Nucleus accumbens (tissue), 56 donors: ENCODE measurements around the gene PYGO2.
"Not testable (repeated sequence)": the region's sequence is repeated elsewhere in the genome, so short reads cannot be mapped to it uniquely, and the experiment has no call there.

Source experiments
- DNase-seq, 56 donors: peaks; one replicate each; lab custom pipeline; 2025; lab: John Stamatoyannopoulos, UW

The PYGO2 gene

DNA sequence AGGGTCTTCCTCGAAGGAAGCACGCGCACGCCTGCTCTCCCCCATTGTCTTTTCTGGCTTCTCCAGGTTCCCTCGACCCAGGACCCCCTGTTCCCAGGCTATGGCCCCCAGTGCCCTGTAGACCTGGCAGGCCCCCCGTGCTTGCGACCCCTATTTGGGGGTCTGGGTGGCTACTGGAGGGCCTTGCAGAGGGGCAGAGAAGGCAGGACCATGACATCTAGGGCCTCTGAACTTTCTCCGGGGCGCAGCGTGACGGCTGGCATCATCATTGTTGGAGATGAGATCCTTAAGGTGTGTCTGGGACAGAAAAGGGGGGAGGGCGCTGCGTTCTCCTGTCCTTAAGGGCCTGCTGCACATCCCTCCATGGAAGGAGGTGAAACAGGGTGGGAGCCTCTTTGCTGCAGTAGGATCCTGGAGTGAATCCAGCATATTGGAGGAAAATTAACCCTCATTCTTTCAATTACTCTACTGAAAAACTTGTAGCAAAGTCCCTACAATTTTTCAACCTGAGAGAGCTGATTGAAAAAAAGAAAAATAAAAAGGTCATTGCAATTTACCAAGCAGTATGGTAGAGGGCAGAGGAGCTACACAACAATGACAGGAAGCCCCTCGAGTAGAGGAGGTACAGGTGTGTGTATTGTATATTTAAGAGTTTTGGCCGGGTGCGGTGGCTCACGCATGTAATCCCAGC, 22.3 kb upstream of the PYGO2 start:
- DNase-seq: no peak

DNA sequence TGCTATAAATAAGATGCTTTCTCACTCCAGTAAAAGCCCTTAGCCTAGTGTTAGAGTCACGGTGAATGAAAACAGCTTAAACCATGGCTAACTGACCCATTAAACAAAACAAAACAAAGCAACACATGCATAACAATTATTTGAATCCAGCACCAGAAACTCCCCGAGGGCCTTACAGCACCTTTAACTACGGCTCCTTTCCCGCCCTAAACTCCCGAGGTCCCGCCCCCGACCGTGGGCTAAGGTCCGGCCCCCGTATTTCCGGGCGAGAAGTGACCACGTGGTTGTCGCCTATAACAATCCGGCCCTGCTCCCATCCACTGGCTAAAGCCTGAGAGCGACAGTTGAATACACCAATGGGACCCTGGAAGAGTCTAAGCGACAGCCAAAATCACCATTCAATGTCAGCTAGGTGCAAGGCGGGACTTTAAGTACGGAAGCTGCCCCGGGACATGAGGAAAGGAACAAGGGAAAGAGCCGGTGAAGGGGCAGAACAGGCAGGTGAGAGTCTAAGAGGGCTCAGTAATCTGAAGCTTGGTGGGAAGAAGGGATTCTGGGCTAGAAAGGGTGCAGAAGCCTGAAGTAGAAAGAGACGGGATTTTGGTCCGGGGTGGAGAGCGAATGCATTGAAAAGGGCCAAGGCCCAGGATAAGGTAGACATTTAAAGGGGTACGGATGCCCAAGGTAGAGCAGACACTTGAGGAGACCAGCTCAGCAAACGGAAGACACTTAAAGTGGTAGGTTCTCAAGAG, 21.5 kb upstream of the PYGO2 start, which contains the start of gene FLAD1:
FLAD1 (plus strand) TSS at position 448 of the 752 bp plus-strand sequence. CDS start 351 bp downstream, outside the sequence.
- DNase-seq: peak; percentile 79 to 98 (median 95)

DNA sequence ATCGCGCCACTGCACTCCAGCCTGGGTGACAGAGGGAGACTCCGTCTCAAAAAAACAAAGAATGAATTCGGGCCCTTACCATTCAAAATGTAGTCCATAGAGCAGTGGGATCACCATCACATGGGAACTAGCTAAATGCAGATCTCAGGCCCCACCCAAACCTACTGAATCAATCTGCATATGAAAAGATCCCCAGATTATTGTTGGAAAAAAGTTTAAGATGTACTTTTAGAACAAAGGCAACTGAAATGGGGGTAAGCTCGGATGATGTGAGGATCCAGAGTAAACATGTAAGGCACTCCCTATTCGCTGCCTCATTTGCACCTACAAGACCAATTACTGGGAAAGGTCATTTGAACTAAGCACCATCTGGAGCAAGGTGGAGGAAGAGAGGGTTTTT, 20.8 kb upstream of the PYGO2 start:
- no peak for DNase-seq

DNA sequence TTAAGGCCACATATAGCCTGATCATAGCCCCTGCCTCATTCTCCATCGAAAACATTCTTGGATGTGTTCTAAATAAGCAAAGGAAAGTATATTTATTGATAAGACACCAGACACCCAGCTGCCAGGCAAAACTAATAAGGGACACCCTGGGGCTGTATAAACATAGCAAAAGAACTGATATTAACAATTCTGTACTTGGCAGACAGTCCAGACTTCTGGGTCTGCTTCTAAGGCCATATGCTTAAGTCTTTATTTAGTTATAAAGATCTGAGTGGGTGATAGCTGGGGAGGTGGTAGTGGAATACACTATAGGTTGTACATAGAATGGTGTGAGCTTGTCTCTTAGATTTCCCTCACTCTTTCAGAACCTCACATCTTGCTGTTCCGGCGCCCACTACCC, 16.8 kb upstream of the PYGO2 start:
- DNase-seq: no peak

DNA sequence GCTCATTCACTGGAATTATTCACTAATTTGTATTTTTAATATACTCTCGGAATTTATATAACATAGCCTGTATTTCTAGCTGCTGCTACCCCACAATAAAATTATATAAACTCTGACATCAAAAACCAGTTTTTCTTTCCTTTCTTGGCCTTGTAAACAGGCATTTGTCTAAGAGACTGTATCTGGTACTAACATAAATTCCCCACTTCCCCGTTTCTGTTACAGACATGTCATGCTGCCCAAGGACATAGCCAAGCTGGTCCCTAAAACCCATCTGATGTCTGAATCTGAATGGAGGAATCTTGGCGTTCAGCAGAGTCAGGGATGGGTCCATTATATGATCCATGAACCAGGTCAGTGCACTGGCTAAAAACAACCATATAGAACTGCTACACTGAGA, 16.2 kb upstream of the PYGO2 start:
- not testable (repeated sequence) for DNase-seq

DNA sequence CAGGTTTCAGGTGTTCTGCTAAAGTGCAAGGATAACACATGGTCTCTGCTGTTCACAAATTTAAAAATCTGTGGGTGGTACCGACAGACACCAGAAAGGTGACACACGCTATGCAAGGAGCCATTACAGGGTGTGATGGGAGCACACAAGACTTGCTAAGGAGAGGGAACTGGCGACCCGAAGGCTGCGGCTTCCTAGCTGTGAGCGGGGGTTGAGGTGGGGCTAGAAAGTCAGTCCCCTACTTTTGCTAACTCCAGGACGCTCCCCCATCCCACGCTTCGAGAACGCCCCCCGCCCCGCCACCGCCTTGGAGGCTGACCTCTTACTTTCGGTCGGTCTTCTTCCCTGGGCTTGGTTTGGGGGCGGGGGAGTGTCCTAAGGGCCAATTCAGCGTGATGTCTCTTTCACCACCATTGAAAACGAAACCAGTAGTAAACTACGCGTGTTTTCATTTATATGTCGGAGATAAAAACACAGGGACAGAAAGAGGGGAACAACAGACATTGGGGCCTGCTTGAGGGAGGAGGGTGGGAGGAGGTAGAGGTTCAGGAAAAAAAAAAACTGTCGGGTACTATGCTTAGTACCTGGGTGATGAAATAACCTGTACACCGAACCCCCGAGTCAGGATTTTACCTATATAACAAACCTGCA, 14.0 kb upstream of the PYGO2 start:
- peak in 18 of 56 donors; percentile 6 to 43 (median 22) for DNase-seq

DNA sequence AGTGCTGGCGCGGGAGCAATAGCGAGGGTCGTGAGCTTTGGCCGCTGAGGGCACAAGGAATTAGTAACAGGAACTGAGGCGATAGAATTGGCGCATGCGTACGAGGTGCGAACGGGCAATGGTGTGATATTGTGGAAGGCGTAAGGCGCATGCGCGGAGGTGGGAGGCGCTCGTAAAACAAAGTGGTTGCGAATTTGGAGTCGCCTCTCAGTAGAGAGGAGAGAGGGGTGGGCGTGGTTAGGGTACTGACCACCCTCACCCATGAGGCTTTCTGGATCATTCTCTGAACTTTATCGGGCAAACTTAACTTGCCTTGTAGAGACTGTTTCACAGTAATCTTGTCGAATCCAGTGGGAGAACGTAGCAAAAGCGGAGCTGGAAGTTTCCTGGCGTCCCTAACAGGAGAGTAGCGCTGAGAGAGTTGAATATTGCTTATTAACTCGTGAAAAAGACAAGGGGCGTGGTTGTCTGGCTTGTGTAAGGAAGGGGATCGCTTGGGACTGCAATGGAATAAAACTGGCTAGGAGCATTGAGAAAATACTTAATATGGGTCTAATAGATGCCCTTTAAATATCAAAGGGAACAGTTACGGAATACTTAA, 13.3 kb upstream of the PYGO2 start:
- DNase-seq: peak in 52 of 56 donors; percentile 55 to 99 (median 93)

DNA sequence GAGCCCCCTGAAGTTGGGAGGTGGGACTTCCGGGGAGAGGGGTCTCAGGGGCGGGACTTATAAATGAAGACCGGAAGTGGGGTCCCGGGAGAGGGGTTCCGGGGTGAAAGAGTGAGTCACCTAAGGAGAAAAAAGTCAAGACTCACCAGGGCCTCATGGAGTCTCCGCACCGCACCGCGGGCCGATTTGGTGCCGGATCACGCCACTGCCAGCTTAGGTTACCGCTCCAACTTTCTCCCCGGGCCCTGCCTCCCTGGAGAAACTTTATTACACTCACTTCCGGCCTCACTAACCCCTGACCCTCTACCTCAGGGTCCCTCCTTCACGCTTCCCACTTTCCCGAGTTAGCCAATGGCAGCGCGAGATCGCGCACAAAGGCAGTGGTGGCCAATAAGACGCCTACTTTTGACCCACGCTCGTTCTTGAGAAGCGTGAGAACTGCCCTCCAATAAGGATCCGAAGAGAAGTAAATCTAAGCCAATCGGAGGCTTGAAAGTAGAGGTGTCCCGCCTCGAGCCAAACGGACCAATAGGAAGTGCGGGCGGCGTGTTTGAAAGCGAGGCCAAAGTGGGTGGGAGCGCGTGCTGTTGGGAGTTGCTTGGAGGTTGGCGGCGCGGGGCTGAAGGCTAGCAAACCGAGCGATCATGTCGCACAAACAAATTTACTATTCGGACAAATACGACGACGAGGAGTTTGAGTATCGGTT, 12.7 kb upstream of the PYGO2 start, which contains the start of gene CKS1B:
CKS1B (plus strand) TSS at position 580 of the 706 bp plus-strand sequence; CDS start at position 645, 65 bp downstream.
- DNase-seq: peak; percentile 89 to 100 (median 98)

DNA sequence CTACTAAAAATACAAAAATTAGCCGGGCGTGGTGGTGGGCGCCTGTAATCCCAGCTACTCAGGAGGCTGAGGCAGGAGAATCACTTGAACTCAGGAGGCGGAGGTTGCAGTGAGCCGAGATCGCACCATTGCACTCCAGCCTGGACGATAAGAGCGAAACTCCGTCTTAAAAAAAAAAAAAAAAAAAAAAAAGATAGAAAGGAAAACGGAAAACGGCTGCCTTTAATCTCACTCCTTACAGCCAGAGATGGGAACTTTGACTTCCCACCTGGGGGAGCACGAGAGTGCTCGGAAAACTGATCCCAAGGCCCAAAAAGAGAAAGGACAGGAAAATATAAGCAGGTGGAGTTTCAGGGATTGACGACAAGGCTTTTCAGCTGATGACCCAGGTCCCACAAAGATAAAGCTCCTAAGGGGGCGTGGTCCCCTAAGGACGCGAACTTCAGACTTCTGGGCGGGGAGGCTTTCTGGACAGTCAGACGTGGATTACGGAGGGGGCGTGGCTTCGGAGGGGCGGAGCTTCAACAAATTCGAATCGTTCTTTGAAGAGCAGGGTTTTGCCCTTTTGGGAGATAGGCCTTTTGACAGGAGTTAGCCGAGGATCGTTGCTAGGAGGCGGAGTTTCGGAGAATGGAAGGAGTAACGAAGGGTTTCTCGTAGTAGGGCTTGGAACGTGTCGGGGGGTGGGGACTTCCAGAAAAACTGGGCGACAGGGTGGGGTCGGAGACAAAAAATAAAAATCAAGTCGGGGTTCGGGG, 11.9 kb upstream of the PYGO2 start:
- DNase-seq: peak in 54 of 56 donors; percentile 25 to 89 (median 74)

DNA sequence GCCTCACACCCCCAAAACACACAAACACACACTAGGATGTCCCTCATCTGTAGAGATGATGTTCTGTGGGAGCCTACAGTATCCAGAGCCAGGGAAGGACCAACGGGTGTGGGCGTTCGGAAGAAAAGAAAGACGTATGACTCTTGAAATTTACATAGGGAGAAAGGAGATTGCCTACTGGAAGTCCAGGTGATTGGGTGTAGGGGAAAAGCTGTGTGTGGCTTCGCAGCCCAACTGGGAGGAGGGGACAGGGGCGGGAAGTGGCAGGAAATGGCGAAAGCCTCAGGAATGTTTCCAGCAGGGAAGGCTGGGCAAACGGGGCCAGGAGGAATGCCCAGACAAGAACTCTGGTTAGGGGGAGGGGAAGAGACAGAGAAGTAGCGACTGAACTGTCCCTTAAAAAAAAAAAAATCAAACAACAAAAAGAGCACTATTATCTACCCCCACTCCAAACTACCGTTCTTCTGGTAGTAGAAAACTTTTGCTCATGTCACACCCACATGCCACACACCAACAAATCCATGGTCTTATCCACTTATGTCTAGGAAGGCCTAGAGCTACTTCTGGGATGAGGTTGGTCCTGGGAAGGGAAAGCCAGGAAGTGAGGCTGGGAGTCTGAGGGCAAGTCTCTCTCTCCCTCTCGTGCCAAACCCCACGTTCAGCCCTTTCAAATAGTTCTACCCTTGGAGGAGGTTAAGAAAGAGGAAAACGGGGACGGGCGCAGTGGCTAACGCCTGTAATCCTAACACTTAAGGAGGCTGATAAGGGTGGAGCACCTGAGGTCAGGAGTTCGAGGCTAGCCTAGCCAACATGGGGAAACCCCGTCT, 11.1 kb upstream of the PYGO2 start:
- DNase-seq: peak in 18 of 56 donors; percentile 3 to 53 (median 26)

DNA sequence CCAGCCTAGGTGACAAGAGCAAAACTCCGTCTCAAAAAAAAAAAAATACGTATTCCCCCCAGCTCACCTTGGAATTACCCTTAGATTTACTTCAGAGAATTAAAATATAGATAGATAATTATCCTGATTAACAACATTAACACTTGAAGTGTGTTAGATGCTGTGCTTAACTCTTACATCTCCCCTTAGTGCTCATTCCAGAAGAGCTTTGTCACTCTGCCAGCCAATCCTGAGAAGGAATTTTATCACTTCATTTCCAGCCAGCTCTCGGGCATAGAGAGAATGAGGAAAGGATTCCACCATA, 10.6 kb upstream of the PYGO2 start:
- no peak for DNase-seq

DNA sequence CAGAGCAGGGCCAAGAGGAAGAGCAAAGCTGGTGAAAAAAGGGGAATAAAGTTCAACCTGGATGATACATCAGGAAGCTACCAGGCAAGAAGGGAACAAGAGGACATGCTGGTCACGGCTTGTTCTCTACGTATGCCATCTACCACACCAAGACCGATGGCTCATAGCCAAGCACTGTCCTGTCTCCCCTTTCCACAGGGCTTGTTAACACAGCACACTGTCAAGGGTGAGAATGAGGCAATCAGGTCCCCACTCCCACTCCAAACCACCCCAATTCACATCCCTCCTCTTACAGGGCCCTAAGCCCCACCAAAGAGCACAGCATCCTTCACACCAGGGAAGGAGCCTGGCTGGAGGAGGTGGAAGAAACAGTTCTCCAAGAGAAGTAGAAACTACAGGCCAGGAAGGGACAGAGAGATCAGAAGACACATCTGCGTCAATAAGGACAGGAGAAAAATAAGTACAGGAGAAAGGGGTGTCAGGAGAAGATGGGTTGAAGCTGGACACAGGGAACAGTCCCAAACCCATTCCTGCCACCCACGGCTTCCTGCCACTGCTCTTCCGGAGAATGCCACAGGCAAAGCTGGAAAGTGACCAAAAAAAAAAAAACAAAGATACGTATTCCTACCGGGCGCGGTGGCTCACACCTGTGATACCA, 9.9 kb upstream of the PYGO2 start:
- no peak for DNase-seq

DNA sequence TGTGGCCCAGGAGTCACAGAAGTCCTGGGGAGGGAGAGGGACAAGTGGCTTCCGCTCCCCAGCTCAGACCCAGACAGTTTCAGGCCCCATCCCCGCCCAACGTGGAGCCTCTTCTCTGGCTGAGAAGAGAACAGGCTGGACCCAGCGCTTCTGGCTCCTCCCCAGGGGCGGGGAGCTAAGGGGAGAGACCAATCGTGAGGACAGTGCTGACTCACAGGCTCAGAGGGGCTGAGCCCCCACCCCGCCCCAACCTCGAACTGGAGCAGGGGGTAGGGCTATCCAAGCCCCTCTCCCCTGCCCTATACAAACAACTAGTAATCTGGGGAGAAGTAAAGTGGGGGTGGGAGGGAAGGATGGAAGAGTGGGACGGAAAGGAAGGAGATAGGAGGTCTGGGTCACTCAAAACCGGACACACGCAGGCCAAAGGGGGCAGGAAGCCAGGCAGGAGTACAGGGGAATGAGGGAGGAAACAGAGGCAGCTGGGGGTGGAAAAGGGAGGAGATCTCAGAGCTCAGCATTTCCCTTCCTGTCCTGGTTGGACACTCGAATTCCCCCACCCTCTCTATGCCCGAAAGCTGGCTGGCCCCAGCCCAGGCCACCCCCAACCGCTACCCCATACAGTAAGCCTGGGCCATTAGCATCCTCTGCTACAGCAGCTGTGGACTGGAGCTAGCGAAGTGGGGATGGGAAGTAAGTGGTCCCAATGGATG, 9.2 kb upstream of the PYGO2 start, which contains the start of gene SHC1:
SHC1 (minus strand) TSS at position 117 of the 710 bp plus-strand sequence. CDS start 221 bp downstream, outside the sequence.
- DNase-seq: peak in 54 of 56 donors; percentile 20 to 91 (median 74)

DNA sequence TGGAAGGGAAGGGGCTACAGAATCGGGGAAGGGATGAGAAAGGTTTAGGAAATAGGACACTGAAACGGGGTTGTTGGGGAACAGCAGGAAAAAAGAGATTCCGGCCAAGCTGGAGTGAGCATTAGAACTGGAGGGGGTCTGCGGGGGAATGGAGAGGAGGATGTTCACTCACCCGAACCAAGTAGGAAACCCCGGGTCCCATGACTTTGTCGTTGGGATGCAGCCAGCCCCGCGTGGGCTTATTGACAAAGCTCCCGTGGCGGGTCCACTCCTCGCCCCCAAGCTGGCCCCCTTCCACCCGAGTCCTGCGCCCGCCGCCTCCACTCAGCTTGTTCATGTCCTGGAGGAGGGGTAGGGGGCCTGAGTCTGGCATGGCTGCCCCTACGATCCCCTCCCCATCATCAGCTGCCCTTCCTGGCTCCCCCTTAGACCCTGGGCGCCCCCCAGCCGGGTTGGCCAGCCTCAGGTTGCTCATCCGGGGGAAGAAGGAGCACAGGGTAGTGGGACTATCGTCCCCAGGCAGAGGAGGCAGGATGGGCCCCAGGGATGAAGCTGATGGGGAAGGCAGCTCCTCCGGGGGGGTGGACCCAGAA, 8.4 kb upstream of the PYGO2 start:
- DNase-seq: peak in 10 of 56 donors; percentile 9 to 43 (median 16)

DNA sequence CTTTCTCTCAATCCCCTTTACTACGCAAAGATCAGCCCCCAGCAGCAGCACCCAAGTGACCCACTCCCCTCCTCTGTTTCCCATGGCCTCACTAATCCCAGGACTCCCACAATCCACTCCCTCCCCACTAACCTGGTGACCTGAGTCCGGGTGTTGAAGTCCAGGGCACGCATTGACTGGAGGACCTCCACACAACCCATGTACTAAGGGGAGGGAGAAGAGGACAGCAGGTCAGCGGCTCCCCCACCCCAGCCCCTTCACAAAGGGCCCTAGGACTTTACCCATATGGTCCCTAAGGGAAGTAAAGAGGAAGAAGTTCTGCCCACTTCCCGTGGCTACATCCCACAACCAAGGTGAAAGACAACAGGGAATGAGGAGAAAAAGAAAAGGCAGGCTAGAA, 7.7 kb upstream of the PYGO2 start:
- no peak for DNase-seq

DNA sequence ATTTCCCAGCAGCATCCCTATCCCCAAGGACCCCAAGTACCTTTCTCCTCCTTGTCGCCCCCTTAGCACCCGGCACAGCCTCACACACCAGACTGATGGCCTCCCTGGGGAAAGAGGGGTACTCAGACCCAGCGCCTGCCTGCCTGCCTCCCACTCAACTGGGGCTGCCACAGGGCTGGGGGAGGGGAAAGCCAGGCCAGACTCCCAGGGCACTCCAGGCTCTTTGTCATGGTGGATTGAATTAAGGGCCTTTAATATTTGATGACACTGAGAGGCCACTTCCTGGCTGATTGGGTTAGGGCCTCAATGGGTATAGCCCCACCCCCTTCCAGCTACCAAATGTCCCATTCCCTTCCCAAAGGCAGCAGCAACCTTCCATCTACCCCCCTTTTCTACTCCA, 7.1 kb upstream of the PYGO2 start:
- no peak for DNase-seq
